ENCODE results near the gene HELQ.

The HELQ gene

GRCh38 chr4:83440899-83441298, 14.7 kb downstream of the HELQ start:
- Histone ChIP-seq H3K36me3 (ENCODE audit: control insufficient read depth, low read length) (peaks cover 85% of the 10 kb centered on the region), H3K79me2 (ENCODE audit: control insufficient read depth, low read length) (peaks cover 9% of the 10 kb centered on the region), H3K4me3 (ENCODE audit: low read length) (peak overlapping the region; percentile 52), H4K20me1 (ENCODE audit: control insufficient read depth, insufficient read depth, low read depth, low read length) (no peaks in the 10 kb centered on the region), H3F3A (ENCODE audit: control insufficient read depth, insufficient read depth) (peaks cover 40% of the 10 kb centered on the region), H3K9me3 (ENCODE audit: control insufficient read depth, insufficient read depth, low read length) (no peaks in the 10 kb centered on the region), H3K27me3 (ENCODE audit: control insufficient read depth, low read length) (no peaks in the 10 kb centered on the region), H3K27ac (ENCODE audit: low read depth, low read length) (peak overlapping the region; percentile 95), H3K4me1 (ENCODE audit: control insufficient read depth, low read length) (peaks cover 53% of the 10 kb centered on the region), H3K9me2 (replicated peaks; ENCODE audit: control insufficient read depth, low read length) (no peaks in the 10 kb centered on the region), H3K4me2 (ENCODE audit: low read length) (peak overlapping the region; percentile 73)
- TF ChIP-seq EZH2phosphoT487 (IDR thresholded peaks at IDR 0.05; ENCODE audit: borderline replicate concordance, low read length): no peak
- no peak for TF ChIP-seq CTCF (IDR thresholded peaks at IDR 0.05; ENCODE audit: low read depth, low read length, poor library complexity, severe bottlenecking)

GRCh38 chr4:83440148-83440814, 15.3 kb downstream of the HELQ start:
- H3K4me1 ChIP-seq (ENCODE audit: control insufficient read depth, low read length): peaks cover 53% of the 10 kb centered on the region
- H3K9me3 ChIP-seq (ENCODE audit: control insufficient read depth, insufficient read depth, low read length): no peaks in the 10 kb centered on the region
- peak overlapping the region; percentile 73 for H3K4me2 ChIP-seq (ENCODE audit: low read length)
- peak overlapping the region; percentile 95 for H3K27ac ChIP-seq (ENCODE audit: low read depth, low read length)
- H3K36me3 ChIP-seq (ENCODE audit: control insufficient read depth, low read length): peaks cover 84% of the 10 kb centered on the region
- H4K20me1 ChIP-seq (ENCODE audit: control insufficient read depth, insufficient read depth, low read depth, low read length): no peaks in the 10 kb centered on the region
- H3K4me3 ChIP-seq (ENCODE audit: low read length): peak overlapping the region; percentile 52
- H3K27me3 ChIP-seq (ENCODE audit: control insufficient read depth, low read length): no peaks in the 10 kb centered on the region
- peaks cover 9% of the 10 kb centered on the region for H3K79me2 ChIP-seq (ENCODE audit: control insufficient read depth, low read length)
- TF ChIP-seq CTCF (IDR thresholded peaks at IDR 0.05; ENCODE audit: low read depth, low read length, poor library complexity, severe bottlenecking) (no peak), EZH2phosphoT487 (IDR thresholded peaks at IDR 0.05; ENCODE audit: borderline replicate concordance, low read length) (no peak)
- peaks cover 42% of the 10 kb centered on the region for H3F3A ChIP-seq (ENCODE audit: control insufficient read depth, insufficient read depth)
- H3K9me2 ChIP-seq (replicated peaks; ENCODE audit: control insufficient read depth, low read length): no peaks in the 10 kb centered on the region

DNA sequence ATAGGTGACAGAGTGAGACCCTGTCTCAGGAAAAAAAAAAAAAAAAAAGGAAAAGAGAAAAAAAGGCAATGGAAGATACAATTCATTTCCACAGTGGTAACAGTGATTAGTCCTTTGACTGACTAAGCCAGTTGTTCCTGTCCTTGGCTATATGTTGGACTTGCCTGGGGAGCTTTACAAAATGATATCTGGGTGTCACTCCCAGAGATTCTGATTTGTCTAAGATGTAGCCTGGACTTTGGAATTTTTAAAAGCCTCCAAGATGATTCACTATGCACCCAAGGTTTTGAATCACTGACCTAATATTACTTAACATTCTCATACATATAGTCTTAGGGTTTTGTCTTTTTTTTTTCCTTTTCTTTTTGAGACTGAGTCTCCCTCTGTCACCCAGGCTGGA, 16.9 kb downstream of the HELQ start:
- no peaks in the 10 kb centered on the region for H3K9me2 ChIP-seq (replicated peaks; ENCODE audit: control insufficient read depth, low read length)
- peaks cover 84% of the 10 kb centered on the region for H3K36me3 ChIP-seq (ENCODE audit: control insufficient read depth, low read length)
- TF ChIP-seq EZH2phosphoT487 (IDR thresholded peaks at IDR 0.05; ENCODE audit: borderline replicate concordance, low read length) (no peak), CTCF (IDR thresholded peaks at IDR 0.05; ENCODE audit: low read depth, low read length, poor library complexity, severe bottlenecking) (no peak)
- H3K27ac ChIP-seq (ENCODE audit: low read depth, low read length): peak overlapping the region; percentile 95
- no peak overlapping the region for H3K4me3 ChIP-seq (ENCODE audit: low read length)
- no peaks in the 10 kb centered on the region for H3K9me3 ChIP-seq (ENCODE audit: control insufficient read depth, insufficient read depth, low read length)
- H3K79me2 ChIP-seq (ENCODE audit: control insufficient read depth, low read length): peaks cover 9% of the 10 kb centered on the region
- H3K4me1 ChIP-seq (ENCODE audit: control insufficient read depth, low read length): peaks cover 53% of the 10 kb centered on the region
- H3K4me2 ChIP-seq (ENCODE audit: low read length): peak overlapping the region; percentile 42
- H3K27me3 ChIP-seq (ENCODE audit: control insufficient read depth, low read length): no peaks in the 10 kb centered on the region
- H3F3A ChIP-seq (ENCODE audit: control insufficient read depth, insufficient read depth): peaks cover 42% of the 10 kb centered on the region
- no peaks in the 10 kb centered on the region for H4K20me1 ChIP-seq (ENCODE audit: control insufficient read depth, insufficient read depth, low read depth, low read length)
